ENCODE data around the gene NAA20.

NAA20 gene

GRCh38 chr20:20018366-20018765 is 1.2 kb downstream of the NAA20 start:
- H3K27me3 Mint-ChIP-seq (ENCODE audit: low read depth) = no peaks in the 10 kb centered on the region
- peak overlapping the region; percentile 92 for H3K4me3 Mint-ChIP-seq
- H3K9me3 Mint-ChIP-seq = no peaks in the 10 kb centered on the region
- peaks cover 10% of the 10 kb centered on the region for H3K36me3 Mint-ChIP-seq (ENCODE audit: low read depth)
- H3K4me1 Mint-ChIP-seq (ENCODE audit: low read depth) = peaks cover 45% of the 10 kb centered on the region
- no peak for DNase-seq (ENCODE audit: low spot score)
- H3K27ac Mint-ChIP-seq = peak overlapping the region; percentile 3

- Mint-ChIP-seq H3K36me3 (ENCODE audit: low read depth) (peaks cover 13% of the 10 kb centered on the region), H3K9me3 (no peaks in the 10 kb centered on the region), H3K4me3 (peak overlapping the region; percentile 92), H3K4me1 (ENCODE audit: low read depth) (peaks cover 48% of the 10 kb centered on the region), H3K27me3 (ENCODE audit: low read depth) (no peaks in the 10 kb centered on the region), H3K27ac (peak overlapping the region; percentile 34)
- no peak for DNase-seq (ENCODE audit: low spot score)
Measured at GRCh38 chr20:20019123-20019522, 2.0 kb downstream of the NAA20 start.

DNA sequence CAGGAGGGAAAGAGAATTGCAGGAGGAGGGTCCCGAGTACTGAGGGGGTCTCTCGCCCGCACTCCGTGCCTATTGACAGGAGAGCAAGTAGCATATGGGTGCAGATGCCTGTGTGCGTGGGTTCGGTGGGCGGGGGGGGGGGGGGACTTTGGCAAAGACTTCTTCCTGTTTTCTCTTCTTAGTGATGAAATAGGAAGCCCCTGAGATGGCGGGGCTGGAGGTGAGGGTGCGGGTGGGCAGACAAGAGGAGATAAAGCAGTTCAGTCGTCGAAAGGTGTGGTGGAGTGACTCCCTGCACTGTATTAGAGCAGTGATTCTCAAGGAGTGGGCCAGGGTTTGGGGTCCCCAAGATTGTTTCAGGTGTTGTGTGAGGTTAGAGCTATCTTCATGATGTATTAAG is 3.7 kb downstream of the NAA20 start:
- no peak for DNase-seq (ENCODE audit: low spot score)
- H3K36me3 Mint-ChIP-seq (ENCODE audit: low read depth) = peaks cover 13% of the 10 kb centered on the region
- peak overlapping the region; percentile 11 for H3K4me3 Mint-ChIP-seq
- no peaks in the 10 kb centered on the region for H3K27me3 Mint-ChIP-seq (ENCODE audit: low read depth)
- no peaks in the 10 kb centered on the region for H3K9me3 Mint-ChIP-seq
- H3K4me1 Mint-ChIP-seq (ENCODE audit: low read depth) = peaks cover 48% of the 10 kb centered on the region
- H3K27ac Mint-ChIP-seq = peak overlapping the region; percentile 46

GRCh38 chr20:20021835-20022234 is 4.7 kb downstream of the NAA20 start:
- Mint-ChIP-seq H3K4me1 (ENCODE audit: low read depth) (peaks cover 44% of the 10 kb centered on the region), H3K36me3 (ENCODE audit: low read depth) (peaks cover 16% of the 10 kb centered on the region), H3K9me3 (no peaks in the 10 kb centered on the region), H3K4me3 (peak overlapping the region; percentile 32), H3K27me3 (ENCODE audit: low read depth) (no peaks in the 10 kb centered on the region), H3K27ac (peak overlapping the region; percentile 67)
- DNase-seq (ENCODE audit: low spot score) = no peak

DNA sequence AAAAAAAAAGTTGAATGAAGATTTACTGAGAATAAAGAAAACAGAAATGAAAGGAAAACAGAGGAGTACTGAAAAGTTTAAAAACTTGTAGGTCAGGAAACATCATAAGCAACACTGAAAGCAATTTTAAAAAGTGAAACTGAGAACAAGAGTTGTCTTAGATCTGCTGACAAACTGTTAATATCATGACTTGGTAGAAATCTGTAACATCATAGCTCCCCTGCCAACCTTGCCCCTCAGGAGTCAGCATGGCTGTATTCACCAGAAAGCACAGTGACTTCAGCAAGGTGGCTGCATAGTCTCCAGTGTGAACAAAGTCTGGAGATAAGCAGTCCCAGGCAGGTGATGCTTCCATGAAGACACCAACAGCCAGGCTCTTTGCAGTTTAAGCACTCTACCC is 5.3 kb downstream of the NAA20 start:
- peak overlapping the region; percentile 42 for H3K4me3 Mint-ChIP-seq
- peak overlapping the region; percentile 79 for H3K27ac Mint-ChIP-seq
- H3K9me3 Mint-ChIP-seq = no peaks in the 10 kb centered on the region
- H3K36me3 Mint-ChIP-seq (ENCODE audit: low read depth) = peaks cover 21% of the 10 kb centered on the region
- no peak for DNase-seq (ENCODE audit: low spot score)
- no peaks in the 10 kb centered on the region for H3K27me3 Mint-ChIP-seq (ENCODE audit: low read depth)
- H3K4me1 Mint-ChIP-seq (ENCODE audit: low read depth) = peaks cover 42% of the 10 kb centered on the region

DNA sequence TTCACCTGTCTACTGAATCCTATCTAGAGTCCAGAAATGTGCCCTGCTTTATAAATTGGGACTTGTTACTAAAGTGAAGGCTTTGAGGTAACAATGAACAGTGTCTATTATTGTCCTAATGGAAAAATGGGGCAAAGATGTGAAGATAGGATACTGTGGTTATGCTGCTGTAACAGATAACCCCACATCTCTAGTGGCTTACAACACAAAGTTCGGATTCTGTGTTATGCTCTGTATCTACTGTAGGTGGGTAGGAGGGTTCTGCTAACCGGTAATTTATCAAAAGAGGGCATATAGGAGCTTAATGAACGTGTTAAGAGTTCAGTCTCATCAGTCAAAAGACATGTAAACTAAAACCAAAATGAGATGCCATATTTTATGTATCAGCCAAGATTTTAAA is 6.2 kb downstream of the NAA20 start:
- Mint-ChIP-seq H3K9me3 (no peaks in the 10 kb centered on the region), H3K27me3 (ENCODE audit: low read depth) (no peaks in the 10 kb centered on the region), H3K4me1 (ENCODE audit: low read depth) (peaks cover 39% of the 10 kb centered on the region), H3K36me3 (ENCODE audit: low read depth) (peaks cover 23% of the 10 kb centered on the region), H3K4me3 (no peak overlapping the region), H3K27ac (no peak overlapping the region)
- no peak for DNase-seq (ENCODE audit: low spot score)

- H3K4me3 Mint-ChIP-seq = no peak overlapping the region
- H3K27ac Mint-ChIP-seq = no peak overlapping the region
- DNase-seq (ENCODE audit: low spot score) = no peak
- H3K36me3 Mint-ChIP-seq (ENCODE audit: low read depth) = peaks cover 24% of the 10 kb centered on the region
- H3K9me3 Mint-ChIP-seq = no peaks in the 10 kb centered on the region
- H3K4me1 Mint-ChIP-seq (ENCODE audit: low read depth) = peaks cover 29% of the 10 kb centered on the region
- no peaks in the 10 kb centered on the region for H3K27me3 Mint-ChIP-seq (ENCODE audit: low read depth)
Measured at GRCh38 chr20:20024942-20025341, 7.8 kb downstream of the NAA20 start.

DNA sequence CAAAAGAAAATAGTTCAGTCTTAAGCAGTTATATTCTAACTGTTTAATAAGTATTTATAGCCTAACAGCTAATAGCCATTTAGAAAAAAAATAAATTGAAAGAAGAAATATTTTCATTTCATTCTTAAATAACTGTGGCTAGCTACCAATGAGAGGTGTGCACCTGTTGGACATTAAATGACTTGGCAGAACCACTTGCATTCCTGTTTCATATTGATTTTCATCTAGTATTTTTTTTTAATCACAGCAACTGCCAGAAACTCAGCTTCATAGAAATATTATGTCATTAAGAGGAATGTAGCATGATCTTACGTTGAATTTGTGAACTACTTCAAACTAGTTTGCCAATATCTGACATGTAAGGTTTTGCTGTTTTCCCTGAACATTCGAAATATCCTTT is 10.1 kb downstream of the NAA20 start:
- Mint-ChIP-seq H3K27ac (no peak overlapping the region), H3K27me3 (ENCODE audit: low read depth) (no peaks in the 10 kb centered on the region), H3K4me1 (ENCODE audit: low read depth) (peaks cover 15% of the 10 kb centered on the region), H3K4me3 (no peak overlapping the region), H3K36me3 (ENCODE audit: low read depth) (peaks cover 32% of the 10 kb centered on the region), H3K9me3 (no peaks in the 10 kb centered on the region)
- no peak for DNase-seq (ENCODE audit: low spot score)

DNA sequence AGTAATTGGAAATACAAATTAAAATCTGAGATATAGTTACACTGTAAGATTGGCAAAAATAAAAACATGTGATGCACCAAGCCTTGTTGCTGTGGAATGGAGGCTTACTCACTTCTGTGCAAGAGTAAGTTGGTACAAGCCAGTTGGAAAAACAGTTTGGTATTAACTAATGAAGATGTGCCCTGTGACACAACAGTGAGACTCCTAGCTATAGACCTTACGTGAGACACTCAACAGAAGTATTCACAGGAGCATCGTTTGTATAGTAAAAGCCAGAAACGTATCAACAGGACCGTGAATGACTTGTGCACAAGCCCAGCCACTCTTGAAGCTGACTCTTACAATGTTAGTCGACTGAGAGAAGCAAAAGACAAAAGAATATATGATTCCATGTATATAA is 14.6 kb downstream of the NAA20 start:
- Mint-ChIP-seq H3K27ac (no peak overlapping the region), H3K9me3 (no peaks in the 10 kb centered on the region), H3K36me3 (ENCODE audit: low read depth) (peaks cover 50% of the 10 kb centered on the region), H3K27me3 (ENCODE audit: low read depth) (no peaks in the 10 kb centered on the region), H3K4me3 (no peak overlapping the region), H3K4me1 (ENCODE audit: low read depth) (peaks cover 6% of the 10 kb centered on the region)
- DNase-seq (ENCODE audit: low spot score) = no peak

- H3K4me1 Mint-ChIP-seq (ENCODE audit: low read depth) = peaks cover 6% of the 10 kb centered on the region
- no peaks in the 10 kb centered on the region for H3K9me3 Mint-ChIP-seq
- no peak overlapping the region for H3K27ac Mint-ChIP-seq
- H3K27me3 Mint-ChIP-seq (ENCODE audit: low read depth) = no peaks in the 10 kb centered on the region
- DNase-seq (ENCODE audit: low spot score) = no peak
- no peak overlapping the region for H3K4me3 Mint-ChIP-seq
- peaks cover 54% of the 10 kb centered on the region for H3K36me3 Mint-ChIP-seq (ENCODE audit: low read depth)
Measured at GRCh38 chr20:20034486-20034885, 17.3 kb downstream of the NAA20 start.

DNA sequence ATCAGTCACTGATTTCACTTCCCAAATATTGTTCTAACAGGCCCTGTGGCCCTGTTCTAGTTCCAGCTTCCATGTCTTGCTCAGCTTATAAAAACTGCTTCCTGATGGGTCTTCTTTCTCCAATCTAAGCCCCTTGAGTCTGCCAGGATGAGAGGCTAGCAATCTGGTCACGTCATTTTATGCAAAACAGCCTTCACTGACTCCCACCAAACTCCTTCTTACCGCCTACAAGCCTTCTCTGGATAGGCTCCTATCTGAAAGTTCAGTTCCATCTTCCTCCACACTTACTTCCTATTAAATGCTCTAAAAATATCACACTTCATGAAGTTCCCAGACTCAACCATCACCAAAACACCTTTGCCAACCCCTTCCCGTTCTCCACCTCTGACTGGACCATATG is 19.6 kb downstream of the NAA20 start:
- Mint-ChIP-seq H3K4me3 (no peak overlapping the region), H3K9me3 (no peaks in the 10 kb centered on the region), H3K27ac (peak overlapping the region; percentile 0), H3K27me3 (ENCODE audit: low read depth) (no peaks in the 10 kb centered on the region), H3K36me3 (ENCODE audit: low read depth) (peaks cover 57% of the 10 kb centered on the region), H3K4me1 (ENCODE audit: low read depth) (no peaks in the 10 kb centered on the region)
- DNase-seq (ENCODE audit: low spot score) = no peak

DNA sequence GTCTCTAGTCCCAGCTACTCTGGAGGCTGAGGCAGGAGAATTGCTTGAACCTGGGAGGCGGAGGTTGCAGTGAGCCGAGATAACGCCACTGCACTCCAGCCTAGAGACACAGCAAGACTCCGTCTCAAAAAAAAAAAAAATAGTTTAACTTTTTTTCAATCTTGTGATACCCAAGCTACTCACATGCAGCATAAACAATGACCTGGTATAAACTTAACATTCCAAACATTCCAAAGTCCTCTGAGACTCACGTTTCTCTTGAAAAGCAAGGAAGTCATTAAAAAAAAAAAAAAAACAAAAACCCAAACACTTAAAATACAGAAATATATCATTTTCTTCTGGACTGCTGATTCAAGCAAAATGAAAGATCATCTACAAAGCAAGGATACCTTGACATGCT is 20.8 kb downstream of the NAA20 start:
- Mint-ChIP-seq H3K4me1 (ENCODE audit: low read depth) (no peaks in the 10 kb centered on the region), H3K9me3 (no peaks in the 10 kb centered on the region), H3K4me3 (no peak overlapping the region), H3K27me3 (ENCODE audit: low read depth) (no peaks in the 10 kb centered on the region), H3K36me3 (ENCODE audit: low read depth) (peaks cover 58% of the 10 kb centered on the region), H3K27ac (no peak overlapping the region)
- no peak for DNase-seq (ENCODE audit: low spot score)

GRCh38 chr20:20038586-20038985 is 21.4 kb downstream of the NAA20 start:
- no peaks in the 10 kb centered on the region for H3K4me1 Mint-ChIP-seq (ENCODE audit: low read depth)
- no peaks in the 10 kb centered on the region for H3K27me3 Mint-ChIP-seq (ENCODE audit: low read depth)
- DNase-seq (ENCODE audit: low spot score) = no peak
- H3K36me3 Mint-ChIP-seq (ENCODE audit: low read depth) = peaks cover 63% of the 10 kb centered on the region
- no peaks in the 10 kb centered on the region for H3K9me3 Mint-ChIP-seq
- H3K27ac Mint-ChIP-seq = no peak overlapping the region
- no peak overlapping the region for H3K4me3 Mint-ChIP-seq

- Mint-ChIP-seq H3K27me3 (ENCODE audit: low read depth) (no peaks in the 10 kb centered on the region), H3K4me1 (ENCODE audit: low read depth) (no peaks in the 10 kb centered on the region), H3K4me3 (no peak overlapping the region), H3K9me3 (no peaks in the 10 kb centered on the region), H3K36me3 (ENCODE audit: low read depth) (peaks cover 62% of the 10 kb centered on the region), H3K27ac (no peak overlapping the region)
- no peak for DNase-seq (ENCODE audit: low spot score)
Measured at GRCh38 chr20:20039752-20040387, 22.7 kb downstream of the NAA20 start.

- Mint-ChIP-seq H3K4me1 (ENCODE audit: low read depth) (peaks cover 9% of the 10 kb centered on the region), H3K27ac (peak overlapping the region; percentile 95), H3K36me3 (ENCODE audit: low read depth) (peaks cover 26% of the 10 kb centered on the region), H3K27me3 (ENCODE audit: low read depth) (no peaks in the 10 kb centered on the region), H3K4me3 (peak overlapping the region; percentile 96), H3K9me3 (no peaks in the 10 kb centered on the region)
- no peak for DNase-seq (ENCODE audit: low spot score)
Measured at GRCh38 chr20:20051767-20052073, 34.6 kb downstream of the NAA20 start.
